IPS-NIHi7 (cell line): Measurements from ENCODE around the gene CKB.
"Not testable (repeated sequence)": the region's sequence is repeated elsewhere in the genome, so short reads cannot be mapped to it uniquely, and the experiment has no call there.

Experiments
- DNase-seq: peaks from one replicate; pipeline ENCODE4 v3.0.0; 2012; ENCODE audit warnings: mixed read lengths; ENCODE audit errors: extremely low spot score

Gene CKB

GRCh38 chr14:103526247-103526913 lies 3.8 kb upstream of the CKB start:
- DNase-seq, result no peak

- DNase-seq, result not testable (repeated sequence)
These were observed 3.0 kb upstream of the CKB start for GRCh38 chr14:103525430-103526246.

GRCh38 chr14:103524002-103524935 lies 1.6 kb upstream of the CKB start:
- no peak for DNase-seq

GRCh38 chr14:103523575-103523954 lies 935 bp upstream of the CKB start:
- no peak for DNase-seq

GRCh38 chr14:103521951-103522563 lies 573 bp downstream of the CKB start:
- no peak for DNase-seq

- no peak for DNase-seq
These were observed 1.1 kb downstream of the CKB start for GRCh38 chr14:103521438-103521950.

GRCh38 chr14:103520657-103521437 lies 1.8 kb downstream of the CKB start:
- peak; percentile 82 for DNase-seq

GRCh38 chr14:103520269-103520656 lies 2.4 kb downstream of the CKB start:
- no peak for DNase-seq

GRCh38 chr14:103519837-103520212 lies 2.8 kb downstream of the CKB start:
- DNase-seq, result no peak

GRCh38 chr14:103519043-103519836 lies 3.4 kb downstream of the CKB start:
- no peak for DNase-seq

GRCh38 chr14:103518422-103519042 lies 4.1 kb downstream of the CKB start:
- peak; percentile 92 for DNase-seq

- DNase-seq, result no peak
These were observed 4.8 kb downstream of the CKB start for GRCh38 chr14:103517721-103518421.

- no peak for DNase-seq
These were observed 5.5 kb downstream of the CKB start for GRCh38 chr14:103517174-103517566.

- DNase-seq, result no peak
These were observed 6.0 kb downstream of the CKB start for GRCh38 chr14:103516426-103517173.

- no peak for DNase-seq
These were observed 7.8 kb downstream of the CKB start for GRCh38 chr14:103514596-103515421.

GRCh38 chr14:103512701-103513611 lies 9.7 kb downstream of the CKB start:
- no peak for DNase-seq
